K562 (cell line): ENCODE results near the gene ASB10. TPM values are rescaled to one million over a fixed set of nuclear protein-coding genes. Genes with fewer than 3 reads are reported as not detected.

Experiments
- AFF1 ChIP-seq, 2 experiments: fragments of 450-650 bp; IDR thresholded peaks; 2 replicates each; pipeline ENCODE4 v1.6.1; 2018; ENCODE audit warnings: mild to moderate bottlenecking in 2 of 2, low read depth in 1 of 2; ENCODE audit not compliant: partially characterized antibody in 2 of 2
- CBX2 ChIP-seq: fragments of 200-600 bp; sonication (generic); IDR thresholded peaks from one replicate; pipeline ENCODE4 v1.6.1; 2012; ENCODE audit warnings: mild to moderate bottlenecking, low read length, inconsistent platforms; ENCODE audit not compliant: insufficient read depth, poor library complexity, severe bottlenecking
- CHD4 ChIP-seq: fragments of 200-600 bp; sonication (generic); IDR thresholded peaks from 3 replicates; pipeline ENCODE4 v1.6.1; 2012; ENCODE audit warnings: low read depth, mild to moderate bottlenecking, mixed read lengths, low read length, inconsistent platforms; ENCODE audit not compliant: insufficient read depth, insufficient replicate concordance, poor library complexity, severe bottlenecking
- E2F8 ChIP-seq: fragments of 450-650 bp; IDR thresholded peaks from 2 replicates; pipeline ENCODE4 v1.7.1; 2018; ENCODE audit warnings: mild to moderate bottlenecking, low read depth; ENCODE audit not compliant: partially characterized antibody
- ELF1 ChIP-seq: fragments of 200-800 bp; sonication (Bioruptor generic); IDR thresholded peaks from 2 replicates; pipeline ENCODE4 v1.6.1; 2016; ENCODE audit warnings: missing genetic modification characterization, missing compliant biosample characterization
- EP300 ChIP-seq: IDR thresholded peaks from 2 replicates; pipeline ENCODE4 v1.6.1; 2012; ENCODE audit warnings: low read length, improper control_type of control experiment
- MTA1 ChIP-seq: fragments of 450-650 bp; IDR thresholded peaks from 2 replicates; pipeline ENCODE4 v1.6.1; 2017; ENCODE audit warnings: borderline replicate concordance
- MXD1 ChIP-seq: fragments of 250-450 bp; sonication (Bioruptor Pico); IDR thresholded peaks from 2 replicates; pipeline ENCODE4 v1.8.0; 2021; ENCODE audit warnings: borderline replicate concordance, mild to moderate bottlenecking, moderate library complexity; ENCODE audit not compliant: poor library complexity, severe bottlenecking
- NBN ChIP-seq: fragments of 450-650 bp; IDR thresholded peaks from 2 replicates; pipeline ENCODE4 v1.6.1; 2016; ENCODE audit warnings: low read depth, mild to moderate bottlenecking
- PTBP1 ChIP-seq: fragments of 200-400 bp; formaldehyde crosslinking; IDR thresholded peaks from 2 replicates; pipeline ENCODE4 v1.6.1; 2017; ENCODE audit warnings: low read depth, low read length
- SP1 ChIP-seq: sonication (generic); formaldehyde crosslinking; IDR thresholded peaks from 2 replicates; pipeline ENCODE4 v1.8.1; 2022; ENCODE audit warnings: mild to moderate bottlenecking, missing genetic modification reagents
- ZBTB11 ChIP-seq, 3 experiments: fragments of 200-800 bp in 1 of 3; fragments of 250-450 bp in 1 of 3; fragments of 450-650 bp in 1 of 3; sonication (Bioruptor Pico) in 1 of 3; sonication (Bioruptor generic) in 1 of 3; formaldehyde crosslinking in 1 of 3; IDR thresholded peaks; 2 replicates each; pipeline versions ENCODE4 v1.6.1 to v1.8.0; 2016 to 2022; ENCODE audit warnings: mild to moderate bottlenecking in 2 of 3, missing genetic modification characterization in 2 of 3, missing compliant biosample characterization in 1 of 3, moderate library complexity in 1 of 3
- ZNF311 ChIP-seq: fragments of 250-450 bp; sonication (Bioruptor Pico); IDR thresholded peaks from 2 replicates; pipeline ENCODE4 v1.4.0; 2020; ENCODE audit warnings: mild to moderate bottlenecking, moderate library complexity
- ZNF778 ChIP-seq: fragments of 450-650 bp; formaldehyde crosslinking; IDR thresholded peaks from 2 replicates; pipeline ENCODE4 v1.4.0; 2020; ENCODE audit warnings: mild to moderate bottlenecking, moderate library complexity
- polyA plus RNA-seq, 8 experiments: library from polyadenylated mRNA; depleted of rRNA in 4 of 8; stranded (reverse) in 5 of 8; unstranded in 3 of 8; fragments of >200 nt; fragmentation: Nextera tagmentation in 2 of 8; fragmentation: Illumina TruSeq in 1 of 8; extraction: Ambion mirVana in 2 of 8; extraction: Trizol in 1 of 8; gene quantifications; 2 replicates each; pipeline versions ENCODE4 v1.2.1 to v1.2.3, GENCODE V29; 2011 to 2014; ENCODE audit warnings: inconsistent platforms in 1 of 8, missing spikeins in 1 of 8
- total RNA-seq, 7 experiments: library from RNA; depleted of rRNA in 6 of 7; stranded (reverse); fragments of >200 nt in 6 of 7; fragmentation: Illumina TruSeq in 2 of 7; extraction: Trizol in 2 of 7; gene quantifications; 2 replicates each; pipeline versions ENCODE4 v1.2.1 to v1.2.3, GENCODE V29; 2011 to 2021; ENCODE audit warnings: low replicate concordance in 1 of 7

ASB10 gene
- total and polyA plus RNA-seq, 9 of the 15 experiments (the other 6 are each of a cell fraction or from before 2014, with no cell fraction given) = not detected

GRCh38 chr7:151168003-151168786, 18.9 kb downstream of the ASB10 start (continued):
- TF ChIP-seq CHD4 (no peak), ZNF778 (CRISPR knock-in tag) (no peak), ZNF311 (CRISPR knock-in tag) (no peak), SP1 (CRISPR knock-in tag) (no peak), MTA1 (peak; percentile 82; the same call in 1 of the 2 replicates), ZBTB11 (CRISPR knock-in tag; IDR thresholded peaks at IDR 0.05) (no peak), ELF1 (tag) (no peak), AFF1 (IDR thresholded peaks at IDR 0.05; ENCODE audit: low read depth in 1 of 2, partially characterized antibody in 2 of 2) (no peak), NBN (no peak), MXD1 (CRISPR knock-in tag) (no peak), PTBP1 (no peak), EP300 (no peak), CBX2 (no peak), E2F8 (peak; percentile 58)
